Fibroblast of lung (primary cell): ENCODE results near the gene PRKAG1.

Experiments
- EZH2 ChIP-seq: IDR thresholded peaks from 2 replicates; pipeline ENCODE4 v1.5.1; 2012; ENCODE audit warnings: low read length, control low read depth, mild to moderate bottlenecking; ENCODE audit errors: missing control alignments
- TF ChIP-seq, protein P1 (sequence below), 2 donors: IDR thresholded peaks in 1 of 2; conservative IDR thresholded peaks in 1 of 2; 1 replicate in 1 of 2; 2 replicates in 1 of 2; pipeline ENCODE4 v1.5.1; 2011 to 2012; ENCODE audit warnings: low read length in 2 of 2, control low read depth in 1 of 2, inconsistent platforms in 1 of 2, low read depth in 1 of 2, mild to moderate bottlenecking in 1 of 2

DNA sequence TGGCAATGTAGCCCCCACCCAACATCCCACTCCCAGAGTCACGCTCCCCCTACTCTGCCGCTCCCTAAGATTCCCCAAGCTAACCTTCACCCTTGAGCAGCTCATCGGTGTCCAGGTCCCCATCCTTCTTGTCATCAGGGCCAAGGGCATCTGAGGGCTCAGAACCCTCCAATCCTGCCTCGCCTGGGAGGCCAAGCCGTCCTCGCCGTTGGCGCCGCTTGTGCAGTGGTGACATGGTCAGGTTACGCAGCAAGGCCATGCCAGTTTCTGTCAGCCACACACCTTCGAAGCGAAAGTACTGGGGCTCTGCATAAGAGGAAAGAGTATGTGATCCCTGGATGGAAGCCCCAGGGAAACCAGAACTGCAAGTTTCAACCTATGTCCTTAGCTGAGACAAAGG lies 26.1 kb upstream of the PRKAG1 start:
- TF ChIP-seq, protein P1, sequence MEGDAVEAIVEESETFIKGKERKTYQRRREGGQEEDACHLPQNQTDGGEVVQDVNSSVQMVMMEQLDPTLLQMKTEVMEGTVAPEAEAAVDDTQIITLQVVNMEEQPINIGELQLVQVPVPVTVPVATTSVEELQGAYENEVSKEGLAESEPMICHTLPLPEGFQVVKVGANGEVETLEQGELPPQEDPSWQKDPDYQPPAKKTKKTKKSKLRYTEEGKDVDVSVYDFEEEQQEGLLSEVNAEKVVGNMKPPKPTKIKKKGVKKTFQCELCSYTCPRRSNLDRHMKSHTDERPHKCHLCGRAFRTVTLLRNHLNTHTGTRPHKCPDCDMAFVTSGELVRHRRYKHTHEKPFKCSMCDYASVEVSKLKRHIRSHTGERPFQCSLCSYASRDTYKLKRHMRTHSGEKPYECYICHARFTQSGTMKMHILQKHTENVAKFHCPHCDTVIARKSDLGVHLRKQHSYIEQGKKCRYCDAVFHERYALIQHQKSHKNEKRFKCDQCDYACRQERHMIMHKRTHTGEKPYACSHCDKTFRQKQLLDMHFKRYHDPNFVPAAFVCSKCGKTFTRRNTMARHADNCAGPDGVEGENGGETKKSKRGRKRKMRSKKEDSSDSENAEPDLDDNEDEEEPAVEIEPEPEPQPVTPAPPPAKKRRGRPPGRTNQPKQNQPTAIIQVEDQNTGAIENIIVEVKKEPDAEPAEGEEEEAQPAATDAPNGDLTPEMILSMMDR (conservative IDR thresholded peaks at IDR 0.05 in 1 of 2, IDR thresholded peaks at IDR 0.05 in 1 of 2; ENCODE audit: low read depth in 1 of 2, low read length in 2 of 2) = no peak
- no peak for TF ChIP-seq EZH2
